Mononuclear cell (primary cell): Measurements from ENCODE around the gene BCL7A. TPM values are rescaled to one million over a fixed set of nuclear protein-coding genes. Genes with fewer than 3 reads are reported as not detected.

Source experiments
- H3K27me3 ChIP-seq: 2 replicates; pipeline ENCODE4 v1.6.0; 2011; ENCODE audit warnings: low read length, control low read depth; ENCODE audit not compliant: insufficient read depth
- H3K4me1 ChIP-seq: 2 replicates; pipeline ENCODE4 v1.5.1; 2011; ENCODE audit warnings: mild to moderate bottlenecking, low read length, control low read depth; ENCODE audit not compliant: insufficient read depth
- H3K4me3 ChIP-seq: 2 replicates; pipeline ENCODE4 v1.5.1; 2011; ENCODE audit warnings: mild to moderate bottlenecking, low read length, moderate library complexity
- H3K9me3 ChIP-seq: 2 replicates; pipeline ENCODE4 v1.5.1; 2011; ENCODE audit warnings: low read depth, mild to moderate bottlenecking, control low read depth, low read length
- total RNA-seq: library from RNA; depleted of rRNA; stranded (reverse); fragments of >200 nt; gene quantifications from one replicate; pipeline ENCODE4 v1.2.3, GENCODE V29; 2012

BCL7A gene
- total RNA-seq, 1 donor = 6.2 TPM

GRCh38 chr12:122064780-122065588 lies 43.3 kb downstream of the BCL7A start:
- peaks cover 33% of the 10 kb centered on the region for H3K4me1 ChIP-seq
- H3K27me3 ChIP-seq = no peaks in the 10 kb centered on the region
- H3K9me3 ChIP-seq = no peaks in the 10 kb centered on the region
- no peak overlapping the region for H3K4me3 ChIP-seq

DNA sequence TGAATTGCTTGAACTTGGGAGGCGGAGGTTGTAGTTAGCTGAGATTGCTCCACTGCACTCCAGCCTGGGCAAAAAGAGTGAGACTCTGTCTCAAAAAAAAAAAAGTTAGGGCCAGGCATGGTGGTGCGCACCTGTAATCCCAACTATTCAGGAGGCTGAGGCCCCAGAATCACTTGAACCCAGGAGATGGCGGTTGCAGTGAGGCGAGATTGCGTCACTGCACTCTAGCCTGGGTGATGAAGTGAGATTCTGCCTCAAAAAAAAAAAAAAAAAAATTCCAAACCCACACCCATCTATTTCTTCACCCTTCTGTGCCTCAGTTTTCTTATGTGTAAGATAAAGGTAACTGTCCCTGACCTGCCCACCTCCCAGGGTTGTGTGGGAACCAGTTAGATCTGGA lies 45.9 kb downstream of the BCL7A start:
- Histone ChIP-seq H3K27me3 (no peaks in the 10 kb centered on the region), H3K9me3 (no peaks in the 10 kb centered on the region), H3K4me1 (peaks cover 32% of the 10 kb centered on the region), H3K4me3 (no peak overlapping the region)

DNA sequence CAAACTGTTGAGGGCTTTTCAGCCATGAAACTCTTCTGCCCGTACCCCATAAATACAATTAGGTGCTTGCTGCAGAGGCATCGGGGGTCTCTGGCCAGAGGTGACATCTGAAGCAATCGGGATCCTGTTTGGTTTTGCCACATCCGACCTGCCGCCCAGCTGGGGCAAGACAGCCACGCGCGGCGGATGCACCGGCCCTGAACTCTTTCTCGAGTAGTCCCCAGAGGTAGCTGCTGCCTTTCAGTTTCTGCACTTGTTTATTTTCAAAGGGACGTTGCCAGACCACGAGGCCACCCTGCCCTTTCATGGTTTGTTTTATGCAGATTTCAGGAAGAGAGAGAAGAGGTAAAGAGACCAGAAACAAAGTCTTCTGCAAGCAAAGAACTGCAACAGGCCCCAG lies 46.3 kb downstream of the BCL7A start:
- H3K27me3 ChIP-seq = no peaks in the 10 kb centered on the region
- no peak overlapping the region for H3K4me3 ChIP-seq
- H3K4me1 ChIP-seq = peaks cover 28% of the 10 kb centered on the region
- H3K9me3 ChIP-seq = no peaks in the 10 kb centered on the region

GRCh38 chr12:122072031-122072970 lies 50.6 kb downstream of the BCL7A start:
- H3K27me3 ChIP-seq = no peaks in the 10 kb centered on the region
- peaks cover 26% of the 10 kb centered on the region for H3K4me1 ChIP-seq
- no peak overlapping the region for H3K4me3 ChIP-seq
- H3K9me3 ChIP-seq = no peaks in the 10 kb centered on the region

DNA sequence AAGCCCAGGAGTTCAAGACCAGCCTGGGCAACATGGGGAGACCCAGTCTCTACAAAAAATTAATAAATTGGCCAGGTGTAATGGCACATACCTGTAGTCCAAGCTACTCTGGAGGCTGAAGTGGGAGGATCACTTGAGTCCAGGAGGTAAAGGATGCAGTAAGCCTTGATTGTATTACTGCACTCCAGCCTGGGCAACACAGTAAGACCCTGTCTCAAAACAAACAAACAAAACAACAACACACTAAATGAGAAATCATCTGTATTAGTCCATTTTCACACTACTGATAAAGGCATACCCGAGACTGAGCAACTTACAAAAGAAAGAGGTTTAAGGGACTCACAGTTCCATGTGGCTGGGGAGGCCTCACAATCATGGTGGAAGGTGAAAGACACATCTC lies 52.1 kb downstream of the BCL7A start:
- H3K9me3 ChIP-seq = no peaks in the 10 kb centered on the region
- no peak overlapping the region for H3K4me3 ChIP-seq
- no peaks in the 10 kb centered on the region for H3K27me3 ChIP-seq
- peaks cover 21% of the 10 kb centered on the region for H3K4me1 ChIP-seq

- Histone ChIP-seq H3K4me3 (no peak overlapping the region), H3K4me1 (peaks cover 48% of the 10 kb centered on the region), H3K9me3 (no peaks in the 10 kb centered on the region), H3K27me3 (no peaks in the 10 kb centered on the region)
Observed at GRCh38 chr12:122076743-122077495, 55.2 kb downstream of the BCL7A start.

- Histone ChIP-seq H3K4me3 (peak within 1 kb of the TSS; percentile 82), H3K9me3 (no peaks in the 10 kb centered on the region), H3K4me1 (peaks cover 63% of the 10 kb centered on the region), H3K27me3 (no peaks in the 10 kb centered on the region)
Observed at GRCh38 chr12:122078141-122079032, 56.7 kb downstream of the BCL7A start, which contains the start of gene MLXIP. Gene MLXIP (plus strand): TSS chr12:122078756. CDS start chr12:122078854, 98 bp downstream.

DNA sequence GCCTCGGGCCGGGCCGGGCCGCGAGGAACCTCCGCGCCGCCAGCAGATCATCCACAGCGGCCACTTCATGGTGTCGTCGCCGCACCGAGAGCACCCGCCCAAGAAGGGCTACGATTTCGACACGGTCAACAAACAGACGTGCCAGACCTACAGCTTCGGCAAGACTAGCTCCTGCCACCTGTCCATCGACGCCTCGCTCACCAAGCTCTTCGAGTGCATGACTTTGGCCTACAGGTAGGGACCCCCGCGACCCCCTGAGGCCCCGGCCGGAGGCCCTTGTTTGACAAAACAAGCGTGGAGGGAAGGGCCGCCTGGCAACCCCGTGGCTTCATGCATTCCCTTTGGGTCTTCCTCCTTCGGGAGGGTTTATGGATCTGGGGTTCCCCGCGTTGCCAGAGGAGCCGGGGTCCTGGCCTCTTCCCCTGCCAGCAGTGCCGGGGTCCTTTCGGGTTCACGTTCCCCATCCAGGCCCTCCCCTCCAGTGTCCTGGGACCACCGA lies 57.4 kb downstream of the BCL7A start:
- Histone ChIP-seq H3K9me3 (no peaks in the 10 kb centered on the region), H3K4me3 (peak overlapping the region; percentile 82), H3K4me1 (peaks cover 70% of the 10 kb centered on the region), H3K27me3 (no peaks in the 10 kb centered on the region)

DNA sequence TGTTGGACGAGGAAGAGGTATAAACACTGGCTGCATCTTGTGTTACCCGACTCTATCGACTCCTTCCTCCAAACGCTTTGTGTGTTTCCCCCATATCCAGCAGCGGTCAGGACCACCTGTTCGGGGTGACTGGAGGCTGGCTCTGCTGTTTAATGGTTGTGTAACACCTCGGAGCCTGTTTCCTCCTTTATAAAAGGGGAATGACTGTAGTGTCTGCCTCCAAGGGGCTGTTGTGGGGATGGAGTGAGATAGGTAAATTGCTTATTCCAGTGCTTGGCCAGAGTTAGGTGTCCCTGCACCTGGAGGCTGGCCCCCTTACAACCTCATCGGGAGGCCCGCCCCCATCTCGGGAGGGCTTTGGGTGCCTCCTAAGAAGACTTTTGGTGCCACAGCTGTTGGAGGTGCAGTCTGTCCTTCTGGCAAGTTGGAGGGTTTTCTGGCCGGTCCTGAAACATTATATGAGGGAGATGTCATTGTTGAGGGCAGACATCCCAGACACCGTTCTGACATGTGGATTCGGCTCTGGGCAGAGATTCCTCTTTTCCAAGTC lies 57.9 kb downstream of the BCL7A start:
- Histone ChIP-seq H3K4me1 (peaks cover 74% of the 10 kb centered on the region), H3K27me3 (no peaks in the 10 kb centered on the region), H3K9me3 (no peaks in the 10 kb centered on the region), H3K4me3 (peak overlapping the region; percentile 82)

- Histone ChIP-seq H3K4me3 (peak overlapping the region; percentile 82), H3K27me3 (no peaks in the 10 kb centered on the region), H3K4me1 (peaks cover 75% of the 10 kb centered on the region), H3K9me3 (no peaks in the 10 kb centered on the region)
Observed at GRCh38 chr12:122080149-122081082, 58.7 kb downstream of the BCL7A start.

GRCh38 chr12:122081083-122081696 lies 59.5 kb downstream of the BCL7A start:
- peaks cover 83% of the 10 kb centered on the region for H3K4me1 ChIP-seq
- peak overlapping the region; percentile 82 for H3K4me3 ChIP-seq
- H3K9me3 ChIP-seq = no peaks in the 10 kb centered on the region
- H3K27me3 ChIP-seq = no peaks in the 10 kb centered on the region

DNA sequence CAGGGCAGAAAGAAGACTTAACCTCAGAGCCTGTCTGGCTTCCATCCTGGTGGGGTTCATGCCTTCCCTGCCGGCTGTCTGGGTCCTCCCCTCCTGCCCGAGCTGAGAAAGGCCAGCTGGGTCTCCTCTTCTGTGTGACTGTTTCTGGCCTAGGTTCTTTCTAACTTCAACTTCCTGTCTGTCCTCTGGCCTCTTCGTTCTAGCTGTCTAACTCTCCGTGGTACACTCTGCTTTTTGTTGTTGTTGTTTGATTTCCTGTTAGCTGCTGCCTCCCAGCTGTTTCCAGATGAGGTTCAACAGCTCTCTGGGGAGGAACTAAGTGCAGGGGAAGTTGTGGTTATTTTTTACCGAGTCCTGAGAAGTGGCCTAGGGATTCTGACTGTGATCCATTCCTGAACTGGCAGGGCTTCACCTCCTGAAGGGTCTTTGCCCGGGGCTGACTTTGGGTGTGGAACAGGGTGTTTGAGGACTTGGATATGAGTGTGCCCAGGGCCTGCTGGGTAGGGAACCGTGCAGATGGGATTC lies 60.1 kb downstream of the BCL7A start:
- H3K9me3 ChIP-seq = no peaks in the 10 kb centered on the region
- peaks cover 83% of the 10 kb centered on the region for H3K4me1 ChIP-seq
- H3K4me3 ChIP-seq = peak overlapping the region; percentile 82
- no peaks in the 10 kb centered on the region for H3K27me3 ChIP-seq
